ENCODE data around the gene GSPT1.

- TF ChIP-seq POLR2A (IDR thresholded peaks at IDR 0.05; ENCODE audit: extremely low read depth, insufficient read length) (no peak), CTCF (IDR thresholded peaks at IDR 0.05; ENCODE audit: low read depth, low read length) (no peak)
These were observed 23.0 kb downstream of the GSPT1 start for GRCh38 chr16:11892761-11893160.
